ENCODE measurements around the gene SLC39A9.

The SLC39A9 gene

GRCh38 chr14:69500736-69501135 is 102.2 kb downstream of the SLC39A9 start:
- no peak for DNase-seq (ENCODE audit: low spot score)

GRCh38 chr14:69501423-69501838 is 102.9 kb downstream of the SLC39A9 start:
- no peak for DNase-seq (ENCODE audit: low spot score)

DNA sequence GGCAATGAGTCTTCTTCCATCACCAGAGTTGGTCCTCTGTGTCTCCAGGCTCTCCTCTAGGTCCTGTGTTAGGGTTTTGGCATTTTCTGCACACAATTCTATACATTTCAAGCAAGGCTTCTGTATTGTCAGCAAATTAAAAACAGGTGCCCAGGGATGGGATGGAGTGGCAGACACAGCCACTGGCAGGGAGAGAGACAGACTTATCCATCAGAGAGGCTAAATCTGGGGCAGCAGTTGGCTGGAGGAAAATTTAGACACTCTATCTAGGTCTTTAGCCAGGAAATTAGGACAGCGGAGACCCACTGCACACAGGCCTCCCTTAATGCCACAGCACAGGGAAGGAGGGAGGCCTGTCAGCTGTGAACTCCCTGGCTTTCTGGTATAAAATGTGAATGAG is 106.3 kb downstream of the SLC39A9 start:
- no peak for DNase-seq (ENCODE audit: low spot score)

- DNase-seq (ENCODE audit: low spot score): no peak
These were observed 107.1 kb downstream of the SLC39A9 start for GRCh38 chr14:69505338-69506240.

DNA sequence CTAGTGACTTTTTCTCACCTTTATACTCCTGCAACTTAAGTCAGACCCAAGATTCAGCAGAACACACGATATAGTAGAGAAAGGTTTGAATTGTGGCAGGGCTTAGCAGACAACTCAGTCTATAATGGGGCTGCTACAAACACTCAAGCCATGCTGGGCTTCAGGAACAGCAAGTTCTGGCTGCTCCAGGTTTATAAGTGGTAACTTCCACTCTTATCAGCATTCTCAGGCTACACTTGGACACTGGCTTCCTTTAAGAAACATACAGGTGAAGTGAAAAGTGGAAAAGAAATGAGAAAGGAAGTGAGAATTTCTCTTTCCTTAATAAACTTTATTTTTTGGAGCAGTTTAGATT is 107.7 kb downstream of the SLC39A9 start:
- no peak for DNase-seq (ENCODE audit: low spot score)
